A549 (cell line): Measurements from ENCODE around the gene PDHA2. TPM values are rescaled to one million over a fixed set of nuclear protein-coding genes. Genes with fewer than 3 reads are reported as not detected.

Source experiments
- polyA plus RNA-seq, 4 experiments: library from polyadenylated mRNA; depleted of rRNA in 3 of 4; stranded (reverse); fragments of >200 nt; fragmentation: RNase III in 1 of 4; extraction: RNeasy Plus Mini Kit Qiagen cat#74134 plus additional on column Dnase treatment in 1 of 4; gene quantifications; 2 replicates in 3 of 4; 3 replicates in 1 of 4; pipeline ENCODE4 v1.2.3, GENCODE V29; 2011 to 2017
- small RNA-seq, 6 experiments: library from RNA; depleted of rRNA; stranded (forward); fragments of <200 nt; gene quantifications; one replicate each; pipeline ENCODE3, GENCODE V24; 2012

Gene PDHA2
- polyA plus RNA-seq, 2 of the 4 experiments (the other 2 are of a cell fraction): not detected

Small RNA genes within 50 kb of the gene (small RNA-seq; reads per million reads assigned to genes)
- gene RNU6-1059P: 0 reads per million in 6 experiments
